ENCODE measurements around the gene ZMYM4. TPM values are rescaled to one million over a fixed set of nuclear protein-coding genes. Genes with fewer than 3 reads are reported as not detected.

ZMYM4 gene
- total and polyA plus RNA-seq, 10 of the 15 experiments (the other 5 are each of a cell fraction or from before 2014, with no cell fraction given): 8.0 to 37.0 (median 28.1) TPM

GRCh38 chr1:35437200-35437599 is 168.7 kb downstream of the ZMYM4 start (continued):
- TF ChIP-seq ETV6 (conservative IDR thresholded peaks at IDR 0.05 in 1 of 2, IDR thresholded peaks at IDR 0.05 in 1 of 2; ENCODE audit: borderline replicate concordance in 1 of 2, low read depth in 1 of 2) (no peak), NFXL1 (IDR thresholded peaks at IDR 0.05; ENCODE audit: borderline replicate concordance) (no peak)

DNA sequence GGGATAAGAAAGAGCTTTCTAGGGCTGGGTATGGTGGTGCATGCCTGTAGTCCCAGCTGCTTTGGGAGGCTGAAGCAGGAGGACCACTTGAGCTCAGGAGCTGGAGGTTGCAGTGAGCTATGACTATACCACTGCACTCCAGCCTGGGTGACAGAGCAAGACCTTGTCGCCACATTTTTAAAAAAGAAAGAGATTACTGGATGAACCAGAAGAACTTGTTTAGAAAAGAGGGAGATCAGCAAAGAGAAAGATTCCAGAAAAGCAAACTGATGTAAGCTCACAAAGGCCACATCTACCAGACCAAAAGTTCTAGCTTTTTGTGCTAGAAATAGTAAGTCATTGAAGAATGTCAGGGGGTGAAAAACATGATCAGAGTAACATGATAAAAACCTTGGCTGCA is 171.1 kb downstream of the ZMYM4 start:
- TF ChIP-seq TCF12 (IDR thresholded peaks at IDR 0.05; ENCODE audit: low read depth, low read length) (no peak), JUNB (IDR thresholded peaks at IDR 0.05) (no peak), SIX5 (IDR thresholded peaks at IDR 0.05; ENCODE audit: low read depth, low read length, severe bottlenecking) (no peak), HDAC2 (IDR thresholded peaks at IDR 0.05) (no peak), HDAC6 (IDR thresholded peaks at IDR 0.05; ENCODE audit: unreplicated experiment) (no peak)
- CTCF ChIA-PET: interaction anchor here (1.1 to 5.4 kb wide), 2 partner anchors 11 to 542 kb away, joined by 3 to 49 read pairs; no protein-coding TSS in a partner anchor
- H3K4me1 ChIP-seq (ENCODE audit: control insufficient read depth, insufficient read depth, low read length): no peaks in the 10 kb centered on the region
- no peaks in the 10 kb centered on the region for H3K79me2 ChIP-seq (ENCODE audit: control insufficient read depth, insufficient read depth, low read length)
- no peak overlapping the region for H3K4me2 ChIP-seq (ENCODE audit: control insufficient read depth, insufficient read depth)
- BruUV-seq (replicated peaks): no TSS peak
- no peak for DNase-seq (ENCODE audit: low read depth, low spot score)
- H3K9ac ChIP-seq (ENCODE audit: control insufficient read depth, insufficient read depth, low read length): no peak overlapping the region
- H3K27me3 ChIP-seq (replicated peaks in 1 of 2; ENCODE audit: control insufficient read depth in 2 of 2, insufficient read depth in 2 of 2, low read length in 1 of 2): no peaks in the 10 kb centered on the region
- H3K4me3 ChIP-seq: no peak overlapping the region
- 100% methylated on average over 1 of the region's 1 CpG for WGBS (ENCODE audit: insufficient coverage, insufficient replicate concordance, low lambda C conversion rate, missing lambda C conversion rate)
- no peak for ATAC-seq
- no peak for FAIRE-seq
- RAD21 ChIA-PET (ENCODE audit: unreplicated experiment): interaction anchor here (0.6 to 2.0 kb wide), 3 partner anchors 12 to 310 kb away, joined by 3 to 6 read pairs (median 3); no protein-coding TSS in a partner anchor
- intact Hi-C loops (cut with micrococcal nuclease; ENCODE audit: unreplicated experiment): no loop called here
- in situ Hi-C loops (cut with MboI): no loop called here
- no peaks in the 10 kb centered on the region for H3K9me3 ChIP-seq (replicated peaks; ENCODE audit: control insufficient read depth, insufficient read depth, low read length)
- H3K36me3 ChIP-seq (ENCODE audit: control insufficient read depth in 2 of 2, insufficient read depth in 2 of 2, low read length in 1 of 2): peaks cover 26 to 36% of the 10 kb centered on the region in 2 experiments; a peak in 3 of 4 replicates
- POLR2A ChIA-PET: interaction anchor here (0.7 kb wide), 1 partner anchor 1002 kb away, joined by 3 read pairs; no protein-coding TSS in a partner anchor
- SMC1A ChIA-PET (ENCODE audit: uncharacterized antibody, unreplicated experiment): interaction anchor here (0.9 to 2.1 kb wide), 2 partner anchors 11 to 98 kb away, joined by 3 to 11 read pairs; no protein-coding TSS in a partner anchor
- H4K20me1 ChIP-seq (ENCODE audit: control insufficient read depth, insufficient read depth): no peaks in the 10 kb centered on the region; the same call in 1 of the 2 replicates
- no peak overlapping the region for H2AFZ ChIP-seq (ENCODE audit: control insufficient read depth, low read depth, low read length)
- no peak overlapping the region for H3K27ac ChIP-seq (ENCODE audit: control insufficient read depth, insufficient read depth)

All from GM12878 (cell line).